Transverse colon (tissue), 4 donors: ENCODE measurements around the gene TGM4. TPM values are rescaled to one million over a fixed set of nuclear protein-coding genes. Genes with fewer than 3 reads are reported as not detected.

Source experiments
- DNase-seq: peaks from one replicate; pipeline ENCODE4 v3.0.0-alpha.2; 2019
- H3K27ac ChIP-seq, 4 donors: fragments of 200-600 bp; sonication (generic); 2 replicates each; pipeline ENCODE4 v1.5.1; 2016 to 2018; ENCODE audit warnings: inconsistent platforms in 4 of 4
- H3K27me3 ChIP-seq: fragments of 200-600 bp; sonication (generic); 2 replicates; pipeline ENCODE4 v1.5.1; 2017; ENCODE audit warnings: inconsistent platforms
- H3K36me3 ChIP-seq, 4 donors: fragments of 200-600 bp; sonication (generic); 2 replicates each; pipeline ENCODE4 v1.5.1; 2017 to 2019; ENCODE audit warnings: inconsistent platforms in 4 of 4
- H3K4me1 ChIP-seq, 4 donors: fragments of 200-600 bp; sonication (generic); 2 replicates each; pipeline ENCODE4 v1.5.1; 2017 to 2020; ENCODE audit warnings: inconsistent platforms in 4 of 4
- H3K4me3 ChIP-seq, 4 donors: fragments of 200-600 bp; sonication (generic); 1 replicate in 1 of 4; 2 replicates in 3 of 4; pipeline versions ENCODE4 v1.5.1 to v1.6.1; 2017 to 2019; ENCODE audit warnings: inconsistent platforms in 4 of 4
- H3K9me3 ChIP-seq, 2 donors: fragments of 200-600 bp; sonication (generic); 2 replicates each; pipeline ENCODE4 v1.5.1; 2017 to 2019; ENCODE audit warnings: inconsistent platforms in 2 of 2
- CTCF ChIP-seq, 5 experiments: fragments of 200-600 bp in 3 of 5; fragments of 450-650 bp in 2 of 5; sonication (generic) in 3 of 5; IDR thresholded peaks; 1 replicate in 2 of 5; 2 replicates in 3 of 5; pipeline ENCODE4 v1.5.1; 2016 to 2017; ENCODE audit warnings: antibody characterized with exemption in 5 of 5, inconsistent platforms in 3 of 5, mild to moderate bottlenecking in 2 of 5, moderate library complexity in 1 of 5
- EP300 ChIP-seq: sonication (generic); formaldehyde crosslinking; IDR thresholded peaks from one replicate; pipeline ENCODE4 v1.6.1; 2017; ENCODE audit warnings: antibody characterized with exemption, low read depth
- POLR2A ChIP-seq: fragments of 450-650 bp; IDR thresholded peaks from one replicate; pipeline ENCODE4 v1.6.1; 2016; ENCODE audit warnings: antibody characterized with exemption, mild to moderate bottlenecking, moderate library complexity
- POLR2AphosphoS5 ChIP-seq, 3 donors: sonication (generic); formaldehyde crosslinking; IDR thresholded peaks; one replicate each; pipeline ENCODE4 v1.6.1; 2016; ENCODE audit warnings: antibody characterized with exemption in 3 of 3
- WGBS, 2 donors: methylation state at CpG; one replicate each; pipeline ENCODE4 v1.1.5; 2018; ENCODE audit warnings: low coverage in 1 of 2; 5-methylcytosine and 5-hydroxymethylcytosine counted together
- in situ Hi-C, 4 donors: fragments of 200-750 bp; cut with MboI; loops; one replicate each; pipeline versions ENCODE4 v1.15.0 to v1.15.1; 2017; ENCODE audit warnings: low sequenced_read_pairs in 3 of 4, low pct_ligation_motif_present in 1 of 4, low pct_unique_long_range_greater_than_20kb in 1 of 4
- intact Hi-C: fragments of 100-400 bp; cut with DNase I; formaldehyde crosslinking; loops from one replicate; pipeline ENCODE4 v1.15.1; 2023; ENCODE audit warnings: low total_unique reads
- total RNA-seq, 4 donors: library from RNA; depleted of rRNA; stranded (reverse); fragments of >200 nt; gene quantifications; one replicate each; pipeline ENCODE4 v1.1.0, GENCODE V29; 2016

Gene TGM4
- total RNA-seq, 4 donors from 2014 or later, result not detected

- in situ Hi-C loops, result no loop called here
- Histone ChIP-seq H3K4me3 (no peak overlapping the region), H3K36me3 (peaks cover 0 to 32% (median 15%) of the 10 kb centered on the region in 4 donors), H3K27me3 (no peaks in the 10 kb centered on the region), H3K9me3 (no peaks in the 10 kb centered on the region), H3K4me1 (no peaks in the 10 kb centered on the region), H3K27ac (no peak overlapping the region)
- intact Hi-C loops, result no loop called here
- TF ChIP-seq CTCF (IDR thresholded peaks at IDR 0.05), result no peak
- no peak for TF ChIP-seq POLR2A
- no peak for TF ChIP-seq EP300
- TF ChIP-seq POLR2AphosphoS5 (IDR thresholded peaks at IDR 0.05), result no peak
- DNase-seq, result no peak
- WGBS, 2 donors, result 95 to 97% methylated on average over 6 to 10 of the region's 10 CpGs
Observed at GRCh38 chr3:44926172-44926571, 51.8 kb downstream of the TGM4 start.

GRCh38 chr3:44926921-44927320 lies 52.5 kb downstream of the TGM4 start:
- no peaks in the 10 kb centered on the region for H3K9me3 ChIP-seq
- in situ Hi-C loops, result no loop called here
- intact Hi-C loops, result no loop called here
- H3K27me3 ChIP-seq, result no peaks in the 10 kb centered on the region
- peaks cover 0 to 32% (median 14%) of the 10 kb centered on the region in 4 donors for H3K36me3 ChIP-seq
- no peaks in the 10 kb centered on the region for H3K4me1 ChIP-seq
- TF ChIP-seq CTCF (IDR thresholded peaks at IDR 0.05) (no peak), EP300 (no peak), POLR2A (no peak), POLR2AphosphoS5 (IDR thresholded peaks at IDR 0.05) (no peak)
- WGBS, 2 donors, result 97% methylated on average over 6 to 7 of the region's 7 CpGs
- DNase-seq, result no peak
- H3K27ac ChIP-seq, result no peak overlapping the region
- no peak overlapping the region for H3K4me3 ChIP-seq

GRCh38 chr3:44927371-44927770 lies 53.0 kb downstream of the TGM4 start:
- H3K4me3 ChIP-seq, result no peak overlapping the region
- peaks cover 0 to 33% (median 14%) of the 10 kb centered on the region in 4 donors for H3K36me3 ChIP-seq
- no peak overlapping the region for H3K27ac ChIP-seq
- in situ Hi-C loops (no loop called here), intact Hi-C loops (no loop called here)
- WGBS, 2 donors, result 94% methylated on average over 6 to 7 of the region's 7 CpGs
- TF ChIP-seq CTCF (IDR thresholded peaks at IDR 0.05) (no peak), POLR2A (no peak)
- H3K9me3 ChIP-seq, result no peaks in the 10 kb centered on the region
- H3K4me1 ChIP-seq, result no peaks in the 10 kb centered on the region
- H3K27me3 ChIP-seq, result no peaks in the 10 kb centered on the region
- DNase-seq, result no peak

GRCh38 chr3:44929782-44930181 lies 55.4 kb downstream of the TGM4 start:
- WGBS, 2 donors, result 98% methylated on average over 5 of the region's 5 CpGs; no CpG with 5 or more reads in 1 of the 2 donors
- in situ Hi-C loops, result no loop called here

More at GRCh38 chr3:44929782-44930181, 55.4 kb downstream of the TGM4 start:
- Histone ChIP-seq H3K4me3 (no peak overlapping the region), H3K27ac (no peak overlapping the region), H3K27me3 (no peaks in the 10 kb centered on the region), H3K9me3 (no peaks in the 10 kb centered on the region), H3K4me1 (no peaks in the 10 kb centered on the region), H3K36me3 (peaks cover 0 to 49% (median 13%) of the 10 kb centered on the region in 4 donors)
- DNase-seq, result no peak
- TF ChIP-seq POLR2A (no peak), CTCF (IDR thresholded peaks at IDR 0.05) (no peak), EP300 (no peak), POLR2AphosphoS5 (IDR thresholded peaks at IDR 0.05) (no peak)
- intact Hi-C loops, result no loop called here
